Measurements from ENCODE around the gene P3R3URF.

The P3R3URF gene

GRCh38 chr1:46172321-46172720 lies 4.0 kb downstream of the P3R3URF start:
- DNase-seq = no peak

DNA sequence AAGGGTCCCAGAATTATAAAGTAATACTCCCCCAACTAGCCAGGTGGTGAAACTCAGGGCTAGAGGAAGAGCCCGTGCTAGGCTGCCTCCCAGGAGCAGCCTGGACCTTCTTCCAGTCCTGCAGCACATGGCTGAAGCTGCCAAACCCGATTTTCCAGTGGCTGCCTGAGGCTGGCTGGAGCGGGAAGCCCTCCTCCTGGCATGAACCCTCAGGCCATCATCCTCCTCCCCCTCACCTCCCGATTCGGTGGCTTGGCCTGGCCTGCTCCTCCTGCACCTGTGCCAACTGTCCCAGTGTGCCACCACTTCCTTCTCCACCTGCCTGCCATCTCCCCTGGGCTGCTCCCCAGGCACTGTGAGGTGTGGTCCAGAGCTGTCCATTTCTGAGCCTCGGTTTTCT lies 4.4 kb downstream of the P3R3URF start:
- DNase-seq = peak in 4 of 14 donors; percentile 19 to 95 (median 27)

- DNase-seq = no peak
Observed at GRCh38 chr1:46171351-46171750, 4.9 kb downstream of the P3R3URF start.

DNA sequence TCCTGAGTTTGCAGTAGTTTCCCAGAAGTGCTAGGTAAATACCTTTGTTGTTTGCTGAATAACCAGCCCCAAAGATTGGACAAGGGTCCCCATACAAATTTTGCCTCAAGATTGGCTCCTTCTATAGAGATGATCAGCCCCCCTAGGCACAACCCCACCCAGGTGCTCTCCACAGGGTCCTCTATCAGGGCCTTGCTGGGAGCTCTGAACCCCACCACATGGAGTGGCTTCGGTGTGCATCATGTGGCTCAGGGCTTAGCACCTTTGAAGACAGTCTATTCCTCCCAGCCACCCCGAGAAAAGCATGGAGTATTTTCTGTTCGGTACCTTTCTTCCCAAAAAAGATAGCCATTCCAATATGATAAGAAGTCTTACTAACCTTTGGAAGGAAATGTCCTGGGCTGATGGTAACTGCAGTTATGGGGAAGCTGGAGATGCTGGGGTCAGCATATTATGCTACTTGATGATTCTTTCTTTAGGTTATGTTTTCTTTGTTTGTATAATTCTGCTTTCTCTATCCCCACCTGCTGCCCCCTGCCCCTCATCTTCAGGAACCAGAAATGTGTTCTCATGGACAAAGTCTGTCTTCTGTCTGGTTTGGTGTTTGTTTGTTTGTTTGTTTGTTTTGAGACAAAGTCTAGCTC lies 6.4 kb downstream of the P3R3URF start:
- DNase-seq = no peak

GRCh38 chr1:46168477-46168876 lies 7.8 kb downstream of the P3R3URF start:
- DNase-seq = no peak

GRCh38 chr1:46166521-46167462 lies 9.5 kb downstream of the P3R3URF start:
- DNase-seq = peak in 1 of 14 donors; percentile 71

- no peak for DNase-seq
Observed at GRCh38 chr1:46160212-46160611, 16.1 kb downstream of the P3R3URF start.

GRCh38 chr1:46159516-46159915 lies 16.8 kb downstream of the P3R3URF start:
- DNase-seq = no peak

DNA sequence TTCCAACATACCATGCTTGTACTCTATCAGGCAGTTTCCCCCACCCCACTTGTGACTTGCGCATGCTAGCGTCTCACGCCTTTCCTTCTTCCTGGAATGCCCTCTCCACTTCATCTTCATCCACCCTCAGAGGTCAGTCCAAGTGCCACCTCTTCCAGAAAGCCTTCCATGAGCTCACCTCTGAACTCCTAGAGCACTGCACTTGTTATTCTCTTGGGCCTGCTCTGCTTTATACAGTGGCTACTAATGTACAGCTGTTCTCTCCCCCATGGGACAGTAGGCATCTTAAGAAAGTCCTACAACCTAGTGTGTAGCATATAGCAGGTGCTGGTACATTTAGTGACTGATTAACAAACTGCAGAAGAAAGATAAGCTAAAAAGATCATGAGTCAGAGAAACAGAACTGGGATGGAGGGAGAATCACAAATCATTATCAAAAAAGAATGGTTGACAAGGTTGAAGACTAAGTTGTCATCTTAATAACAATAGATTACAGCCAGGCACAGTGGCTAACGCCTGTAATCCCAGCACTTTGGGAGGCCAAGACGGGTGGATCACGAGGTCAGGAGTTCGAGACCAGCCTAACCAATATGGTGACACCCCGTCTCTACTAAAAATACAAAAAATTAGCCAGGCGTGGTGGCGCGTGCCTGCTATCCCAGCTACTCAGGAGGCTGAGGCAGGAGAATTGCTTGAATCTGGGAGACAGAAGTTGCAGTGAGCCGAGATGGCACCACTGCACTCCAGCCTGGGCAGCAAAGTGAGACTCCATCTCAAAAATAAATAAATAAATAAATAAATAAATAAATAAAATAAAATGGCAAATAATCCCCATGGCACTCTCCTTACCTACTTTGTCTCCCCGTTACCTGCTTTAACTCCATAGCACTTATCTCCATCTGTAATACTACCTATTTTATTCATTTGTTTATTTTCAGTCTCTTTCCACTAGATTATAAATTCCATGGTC lies 17.7 kb downstream of the P3R3URF start:
- no peak for DNase-seq

GRCh38 chr1:46157916-46158311 lies 18.4 kb downstream of the P3R3URF start:
- no peak for DNase-seq

DNA sequence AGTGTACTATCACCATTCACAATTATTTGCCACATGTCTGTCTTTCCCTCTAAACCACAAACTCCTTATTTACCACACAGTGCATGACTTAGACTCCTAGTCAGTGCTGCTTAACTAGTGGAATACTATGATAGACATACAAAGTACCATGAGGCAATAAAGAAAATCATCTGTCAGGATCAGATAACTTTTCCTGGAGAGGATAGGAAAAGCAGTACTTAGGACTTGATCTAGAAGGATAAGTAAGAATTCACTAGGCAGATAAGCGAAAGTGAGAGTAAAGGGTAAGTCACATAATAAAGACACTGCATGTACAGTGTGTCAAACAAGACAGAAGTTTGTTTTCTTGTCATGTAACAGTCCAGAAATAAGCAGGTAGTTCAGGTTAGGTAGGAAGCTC lies 22.6 kb downstream of the P3R3URF start:
- no peak for DNase-seq

DNA sequence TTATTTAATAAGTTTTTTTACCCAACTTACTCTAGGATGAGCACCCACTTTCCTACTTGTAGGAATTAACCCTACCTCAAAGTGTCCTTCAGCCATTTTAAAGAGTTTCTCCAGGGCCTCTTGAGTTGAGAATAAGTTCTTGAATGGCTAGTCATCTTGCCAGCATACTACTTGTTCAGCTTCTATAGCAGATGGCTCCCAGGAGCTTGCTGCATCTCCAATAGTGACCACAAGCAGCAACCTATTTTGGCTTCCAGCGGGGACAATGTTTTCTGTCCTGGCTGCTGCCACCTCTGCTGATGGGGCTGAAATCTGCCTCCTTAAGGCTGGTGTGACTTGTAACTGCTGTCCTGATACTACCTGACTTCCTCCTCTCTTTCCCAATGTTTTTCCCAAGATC lies 23.1 kb downstream of the P3R3URF start:
- no peak for DNase-seq

DNA sequence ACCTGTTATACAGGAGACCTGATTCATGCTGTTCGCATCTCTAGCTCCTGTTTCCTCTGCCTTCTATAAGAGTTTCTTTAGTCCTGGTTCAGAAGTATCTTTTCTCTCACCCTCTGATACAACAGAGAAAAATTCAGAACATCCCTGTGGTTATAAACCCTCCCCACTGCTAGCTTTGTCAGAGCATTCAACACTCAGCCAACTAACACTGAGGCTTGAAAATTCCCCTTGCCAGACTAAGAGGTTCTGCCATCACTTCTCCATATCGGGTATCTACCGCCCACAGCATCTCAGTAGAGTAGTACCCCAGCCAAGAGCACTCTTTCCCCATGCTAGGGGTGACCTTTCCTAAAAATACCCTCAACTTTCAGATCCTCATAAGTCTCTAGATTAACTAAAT lies 24.3 kb downstream of the P3R3URF start:
- no peak for DNase-seq

DNA sequence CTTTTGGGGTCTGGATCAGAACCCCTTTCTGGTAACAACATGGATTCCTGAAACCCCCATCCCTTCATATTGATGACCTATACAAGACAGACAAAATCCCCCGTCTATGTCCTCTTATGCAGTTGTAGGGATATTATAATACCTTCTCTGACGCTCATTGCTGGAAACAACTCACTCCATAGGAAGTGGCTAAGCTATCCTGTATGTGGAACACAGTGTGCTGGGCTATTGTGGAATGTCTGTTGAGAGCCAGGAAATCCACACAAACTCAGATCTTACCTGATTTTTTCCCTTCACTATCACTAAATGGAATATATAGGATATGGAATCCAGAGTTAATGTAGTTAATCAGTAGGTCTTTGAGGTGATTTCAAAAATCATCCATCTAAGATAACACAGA lies 26.2 kb downstream of the P3R3URF start:
- DNase-seq = no peak

DNA sequence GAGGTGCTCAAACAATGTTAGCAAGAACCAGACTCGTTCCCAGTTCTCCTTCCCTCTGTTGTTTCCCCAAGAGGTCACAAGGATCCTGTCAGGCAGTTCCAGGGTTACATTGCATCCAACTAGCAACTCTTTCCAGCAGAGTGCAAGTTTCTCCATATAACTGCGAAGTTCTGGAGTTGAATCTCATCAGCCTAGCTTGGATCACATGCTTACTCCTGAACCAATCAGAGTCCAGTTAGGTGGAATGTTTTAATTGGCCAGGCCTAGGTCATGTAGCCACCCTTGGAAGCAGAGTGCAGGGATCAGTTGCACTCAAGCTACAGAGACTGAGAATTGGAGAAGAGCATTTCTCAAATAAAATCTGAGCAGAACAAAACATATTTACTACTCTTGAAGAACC lies 28.0 kb downstream of the P3R3URF start:
- DNase-seq = no peak

DNA sequence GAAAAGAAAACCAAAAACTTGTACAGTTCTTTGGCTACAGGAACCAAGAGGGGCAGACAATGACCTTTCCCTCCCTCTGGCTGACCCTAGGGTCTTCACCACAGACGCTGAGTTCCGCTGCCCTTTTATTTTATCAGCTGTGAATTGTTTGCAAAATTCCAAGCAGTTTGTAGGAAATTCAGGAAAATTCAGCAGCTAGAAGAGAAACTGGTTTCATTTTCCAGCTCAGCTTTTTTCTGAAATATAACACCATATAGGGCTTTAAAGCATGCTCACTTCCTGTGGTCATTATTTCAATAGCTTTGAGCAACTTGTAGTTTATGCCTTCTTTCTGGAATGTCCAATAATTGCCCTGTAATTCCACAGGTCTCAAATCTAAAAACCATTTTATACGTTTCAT lies 38.4 kb downstream of the P3R3URF start:
- no peak for DNase-seq

GRCh38 chr1:46136711-46137110 lies 39.6 kb downstream of the P3R3URF start:
- DNase-seq = peak in 2 of 14 donors; percentile 10 to 95

DNA sequence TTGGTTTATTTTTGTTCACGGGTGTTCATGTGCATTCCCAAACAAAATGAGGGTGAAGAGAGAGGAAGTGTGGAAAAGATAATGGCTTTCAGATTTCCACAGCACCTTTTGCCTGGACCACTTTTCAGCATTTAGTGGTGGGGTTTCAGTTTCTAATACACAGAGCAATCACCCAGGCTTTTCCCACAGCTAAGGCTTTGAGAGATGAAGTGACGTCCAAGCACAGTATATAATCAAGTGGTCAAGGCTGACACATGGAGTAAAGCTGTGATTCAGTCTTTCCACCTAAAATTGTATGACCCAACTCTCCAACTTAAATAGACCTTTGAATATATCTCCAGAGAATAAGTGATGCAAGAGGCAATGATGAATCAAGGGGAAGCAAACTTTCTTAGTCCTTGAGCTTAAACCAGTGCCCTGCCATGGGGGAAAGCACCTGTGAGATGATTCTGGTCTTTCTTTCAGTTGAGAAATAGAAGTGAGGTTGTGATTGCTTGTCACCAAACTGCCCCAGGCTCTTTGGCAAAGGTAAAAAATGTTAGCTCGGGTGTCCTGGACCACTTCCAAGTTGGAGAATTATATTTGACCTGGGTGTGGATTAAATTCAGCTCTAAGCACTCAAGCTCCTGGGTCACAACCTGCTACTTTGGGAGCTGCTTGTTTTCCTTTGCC lies 41.5 kb downstream of the P3R3URF start:
- peak in 1 of 14 donors; percentile 85 for DNase-seq

- DNase-seq = no peak
Observed at GRCh38 chr1:46133781-46134350, 42.4 kb downstream of the P3R3URF start.

GRCh38 chr1:46133181-46133658 lies 43.1 kb downstream of the P3R3URF start:
- DNase-seq = peak in 2 of 14 donors; percentile 67 to 78

DNA sequence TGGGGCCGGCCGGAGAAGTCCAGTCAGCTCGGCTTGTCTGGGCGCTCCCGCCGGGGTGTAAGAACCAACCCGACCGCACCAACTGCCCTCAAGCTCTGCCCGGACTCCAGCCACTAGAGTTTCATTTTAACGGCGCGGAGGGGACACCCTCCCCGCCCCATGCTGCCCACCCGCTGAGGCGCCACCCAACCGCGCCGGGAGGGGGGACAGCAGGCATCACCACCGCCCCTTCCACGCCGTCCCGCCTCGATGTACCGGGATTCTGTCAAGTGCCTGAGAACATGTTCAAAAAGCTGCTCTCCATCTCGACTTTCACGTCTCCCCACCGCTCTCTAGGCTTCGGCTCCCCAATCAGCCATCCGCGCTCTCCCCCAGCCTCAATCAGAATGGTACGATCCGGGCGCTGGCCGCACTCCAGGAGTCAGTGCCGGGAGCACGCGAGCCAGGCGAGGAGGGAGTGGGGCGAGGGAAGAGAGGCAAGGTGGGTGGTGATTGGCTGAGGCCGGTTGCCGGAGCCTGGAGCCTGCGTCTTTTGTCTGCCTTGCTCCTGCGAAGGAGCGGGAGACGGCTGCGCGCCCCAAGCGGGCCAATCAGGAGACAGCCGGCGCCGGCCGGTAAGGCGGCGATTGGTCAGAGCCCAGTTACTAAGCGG lies 43.6 kb downstream of the P3R3URF start, which contains the start of gene PIK3R3:
Gene PIK3R3 (minus strand): TSS at position 101 of the 652 bp plus-strand sequence. CDS start 677 bp downstream, outside the sequence.
- peak; percentile 72 to 99 (median 97) for DNase-seq
